GM10847 (cell line): Measurements from ENCODE around the gene APLN.

Experiments used
- POLR2A ChIP-seq: IDR thresholded peaks from 2 replicates; pipeline ENCODE4 v1.6.1; 2011; ENCODE audit not compliant: insufficient read length; ENCODE audit errors: extremely low read depth

Gene APLN

DNA sequence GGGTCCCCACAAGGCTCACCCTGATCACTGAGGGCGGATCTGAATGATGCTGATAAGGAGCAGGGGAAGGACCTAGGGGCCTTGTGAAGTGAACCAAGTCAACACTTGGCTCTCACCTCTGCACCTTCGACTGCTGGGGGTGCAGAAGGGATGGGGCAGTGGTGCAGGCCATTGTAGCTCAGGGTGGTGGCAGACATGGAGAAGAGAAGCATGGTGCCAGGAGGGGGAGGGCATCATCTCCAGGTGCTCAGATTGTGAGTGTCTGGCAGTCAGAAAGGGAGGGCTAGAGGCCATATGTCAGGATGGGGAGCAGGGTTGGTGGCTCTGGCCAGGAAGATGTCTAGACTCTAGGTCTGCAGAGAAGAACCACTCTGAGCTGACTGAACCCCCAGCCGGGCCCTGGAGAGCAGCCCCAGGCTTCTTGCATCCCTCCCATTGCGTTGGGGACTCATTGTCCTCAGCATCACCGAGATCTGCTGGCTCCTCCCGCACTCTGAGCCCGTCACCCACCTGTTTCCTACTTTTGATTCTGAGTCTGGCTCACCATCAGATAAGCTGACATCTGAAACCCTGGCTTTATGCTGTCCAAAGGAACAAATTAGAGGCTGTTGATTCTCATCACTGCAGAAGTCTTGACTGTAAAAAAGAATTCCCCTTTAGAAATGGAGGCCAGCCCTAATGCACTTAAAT lies 3.8 kb downstream of the APLN start:
- no peak for TF ChIP-seq POLR2A

DNA sequence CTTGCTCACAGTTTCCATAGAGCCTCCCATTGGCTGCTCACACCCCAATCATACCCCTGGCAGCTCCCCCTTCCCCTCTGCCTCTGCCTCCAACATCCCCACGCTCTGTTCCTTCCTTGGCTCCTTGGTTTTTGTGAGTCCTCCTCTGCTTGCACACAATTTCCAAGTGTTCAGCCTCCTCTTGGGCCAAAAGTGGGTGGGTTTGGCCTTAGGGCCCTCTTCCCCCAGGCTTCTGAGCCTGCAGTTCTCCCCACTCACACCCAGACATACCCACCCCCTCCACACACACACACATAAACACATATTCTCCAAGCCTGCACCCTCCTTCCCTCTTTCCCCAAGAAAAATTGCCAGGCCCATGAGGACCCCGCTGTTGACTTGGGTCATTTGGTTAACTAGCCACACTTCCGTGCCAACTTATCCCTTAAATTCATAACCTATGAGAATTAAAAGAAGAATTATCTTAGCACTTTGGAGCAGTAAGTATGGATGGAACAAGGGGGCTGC lies 4.5 kb downstream of the APLN start:
- no peak for TF ChIP-seq POLR2A

DNA sequence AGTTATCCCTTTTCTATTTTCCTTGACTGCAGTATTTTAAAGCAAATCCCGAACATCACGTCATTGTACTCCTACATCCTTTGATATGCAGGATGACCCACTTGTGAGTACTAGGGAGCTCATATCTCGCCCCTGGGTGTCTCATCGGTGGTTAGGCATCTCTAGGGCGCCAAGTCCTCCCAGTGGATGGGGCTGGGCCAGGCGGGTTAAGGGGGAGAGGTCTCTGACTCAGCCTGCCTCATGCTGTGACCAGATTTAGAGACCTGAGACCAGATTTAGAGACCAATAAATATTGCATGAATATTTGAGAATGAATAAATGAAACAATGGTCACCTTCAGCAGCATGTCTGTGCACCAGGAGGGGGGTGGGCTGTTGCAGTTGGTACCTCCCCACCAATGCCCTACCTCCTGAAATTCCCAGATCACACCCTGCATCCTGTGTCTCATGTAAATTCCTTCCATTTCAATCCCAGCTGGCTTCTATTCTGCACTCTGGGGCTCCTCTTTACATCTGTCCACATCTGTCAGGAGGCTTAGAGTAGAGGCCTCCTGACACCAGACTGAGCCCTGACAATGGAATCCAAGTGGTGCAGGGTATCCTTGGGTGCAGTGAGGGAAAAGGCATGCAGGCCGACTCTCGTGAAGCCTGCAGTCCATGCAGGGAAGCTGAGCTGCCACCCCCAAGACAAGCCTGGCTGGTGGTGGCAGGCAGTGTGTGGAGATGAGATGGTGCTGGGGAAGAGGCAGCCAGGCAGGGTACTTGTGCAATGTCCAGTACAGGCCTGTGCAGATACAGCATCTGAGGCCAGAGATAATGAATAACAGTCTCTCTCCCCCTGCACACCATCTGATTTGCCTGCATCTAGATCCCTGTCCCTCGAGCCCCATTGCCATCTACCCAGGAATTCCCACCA lies 5.2 kb downstream of the APLN start:
- TF ChIP-seq POLR2A: no peak

DNA sequence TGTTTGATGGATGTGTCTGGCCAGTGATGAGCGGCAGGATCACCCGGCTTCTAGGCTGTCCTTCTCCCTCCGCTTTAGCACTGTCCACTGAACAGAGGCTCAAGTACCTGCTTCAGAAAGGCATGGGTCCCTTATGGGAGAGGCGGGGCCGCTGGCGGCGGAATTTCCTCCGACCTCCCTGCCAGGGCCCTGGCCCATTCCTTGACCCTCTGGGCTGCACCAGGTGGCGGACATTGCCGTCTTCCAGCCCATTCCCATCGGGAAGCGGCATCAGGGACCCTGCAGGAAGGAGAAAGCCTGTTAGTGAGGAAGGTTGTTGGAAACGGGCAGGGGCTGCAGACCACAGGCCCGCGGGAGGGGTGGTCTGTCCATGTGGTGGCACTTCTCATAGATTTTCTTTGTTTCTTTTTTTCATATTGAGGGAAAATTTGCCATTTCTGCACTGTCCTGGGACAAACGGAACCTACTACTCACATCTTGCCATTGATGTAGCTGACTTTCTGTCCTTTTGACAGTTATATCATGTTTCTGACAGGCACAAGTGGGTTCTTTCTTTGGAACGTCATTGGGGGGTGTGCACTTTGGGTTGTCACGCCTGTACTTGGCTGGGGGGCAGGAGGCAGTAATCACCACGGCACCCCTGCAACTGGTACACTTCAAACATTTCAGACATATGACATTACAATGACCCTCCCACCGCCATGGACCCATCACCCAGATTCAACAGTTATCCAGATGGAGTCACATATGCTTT lies 6.1 kb downstream of the APLN start:
- TF ChIP-seq POLR2A: no peak

DNA sequence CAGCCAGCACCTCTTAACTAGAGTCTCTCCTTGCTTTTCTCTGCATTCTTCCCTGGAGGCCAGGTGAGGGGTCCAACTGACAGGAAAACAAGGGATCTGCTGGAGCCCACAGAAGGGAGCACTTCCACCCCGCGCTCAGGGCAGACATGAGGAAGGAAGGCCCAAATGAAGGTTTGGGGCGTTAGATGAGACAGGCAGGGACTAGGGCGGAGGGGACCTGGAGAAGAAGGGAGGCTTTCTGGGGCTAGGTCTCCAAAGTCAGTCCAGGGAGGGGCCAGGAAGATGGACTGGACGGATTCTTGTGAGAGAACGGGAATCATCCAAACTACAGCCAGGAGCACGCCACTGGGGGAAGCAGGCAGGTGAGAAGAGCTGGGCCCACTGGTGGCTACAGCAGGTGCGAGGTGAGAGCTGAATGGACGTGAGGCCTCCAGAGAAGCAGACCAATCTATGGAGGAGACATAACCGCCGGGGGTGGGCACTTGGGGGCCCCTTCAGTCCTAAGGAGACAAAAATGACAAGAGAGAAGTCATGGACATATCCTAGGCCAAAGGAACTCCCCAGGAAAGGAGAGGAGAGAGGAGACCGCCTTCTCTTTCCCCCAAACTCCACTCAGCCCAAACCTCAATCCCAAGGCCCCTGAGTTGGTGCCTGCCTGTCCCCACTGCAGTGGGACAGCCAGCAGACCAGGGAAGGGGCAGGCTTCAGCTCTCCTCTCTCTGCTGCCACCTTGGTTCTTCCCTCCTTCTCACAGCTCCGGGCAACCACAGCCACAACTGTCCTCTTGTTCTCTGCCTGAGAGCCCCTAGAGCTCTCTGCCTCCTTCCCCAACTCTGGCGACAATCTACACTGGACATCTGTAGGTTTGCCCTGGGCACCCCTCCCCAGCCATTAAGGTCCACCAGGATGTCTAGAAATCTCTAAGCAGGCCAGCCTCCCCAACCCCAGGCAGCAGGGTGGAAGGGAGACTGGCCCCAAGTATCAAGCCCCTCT lies 7.0 kb downstream of the APLN start:
- no peak for TF ChIP-seq POLR2A

DNA sequence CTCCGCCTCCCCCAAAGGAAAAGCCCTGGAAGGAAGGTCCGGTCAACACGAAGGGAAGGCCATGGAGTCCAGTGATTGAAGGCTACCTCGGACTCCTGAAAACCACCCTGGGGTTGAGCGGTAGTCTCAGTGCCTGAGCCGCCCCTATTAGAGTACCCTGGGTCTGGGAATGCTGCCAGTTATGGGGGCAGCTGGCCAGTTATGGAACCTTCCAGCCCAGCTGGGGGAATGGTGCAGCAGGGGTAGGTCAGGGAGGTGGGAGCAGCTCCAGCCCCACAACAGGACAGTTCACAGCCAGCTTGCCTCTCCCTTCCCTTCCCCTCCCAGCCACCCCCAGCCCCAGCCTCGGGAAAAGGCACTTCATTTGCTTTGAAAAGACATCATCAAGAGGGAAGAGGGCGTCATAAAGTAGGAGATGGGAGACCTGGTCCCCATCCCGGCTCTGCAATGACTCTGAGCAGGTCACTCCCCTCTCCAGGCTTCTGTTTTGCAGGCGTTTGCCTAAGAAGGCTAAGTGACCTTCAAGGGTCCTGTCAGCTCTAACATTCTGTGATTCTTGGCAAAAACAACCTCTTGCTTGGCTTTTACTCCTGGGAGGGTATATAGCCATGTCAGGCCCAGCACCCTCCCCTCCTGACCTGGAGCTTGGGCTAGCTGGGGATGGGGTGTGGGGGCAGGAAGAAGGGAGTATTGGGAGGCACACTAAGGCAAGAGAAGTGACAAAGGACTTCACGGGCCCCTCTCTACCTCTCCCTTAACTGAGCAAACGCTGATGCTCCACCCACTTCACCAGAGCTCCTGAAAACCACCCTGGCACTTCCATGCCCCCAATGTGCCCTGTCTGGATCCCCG lies 8.0 kb downstream of the APLN start:
- TF ChIP-seq POLR2A: no peak

DNA sequence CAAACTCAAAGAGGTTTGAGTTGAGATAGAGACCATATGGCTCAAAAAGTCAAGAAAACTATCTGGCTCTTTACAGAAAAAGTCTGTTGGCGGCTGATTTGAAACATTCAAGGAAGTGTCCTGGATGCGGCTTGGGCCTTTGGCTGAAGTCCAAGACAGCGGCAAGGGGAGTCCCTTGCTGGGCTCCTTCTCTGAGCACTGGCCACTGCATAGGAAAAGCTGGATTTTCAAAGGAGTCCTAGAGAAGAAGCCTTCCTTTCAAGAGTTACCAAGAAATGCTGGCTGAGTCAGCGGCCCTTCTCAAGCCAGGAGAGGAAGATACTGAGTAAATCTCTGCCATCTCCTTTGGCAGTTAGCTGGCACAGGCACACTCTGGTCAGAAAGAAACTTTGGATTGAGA lies 12.1 kb downstream of the APLN start:
- no peak for TF ChIP-seq POLR2A

DNA sequence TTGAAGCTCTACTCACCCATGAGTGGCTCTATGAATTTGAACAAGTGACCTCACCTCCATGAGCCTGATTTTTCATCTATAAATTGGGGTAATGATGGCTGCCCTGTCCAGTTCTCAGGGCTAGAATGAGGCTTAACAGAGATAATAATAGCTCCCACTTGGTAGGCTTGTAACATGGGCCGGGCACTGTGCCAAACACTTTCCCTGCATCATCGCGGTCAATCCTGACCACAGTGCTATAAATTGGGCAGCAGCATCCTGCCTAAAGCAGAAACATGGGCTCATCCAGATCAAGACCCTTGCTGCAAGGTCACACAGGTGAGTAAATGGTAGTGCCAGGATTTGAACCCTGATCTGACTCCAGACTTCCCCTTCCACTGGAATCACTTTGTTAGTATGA lies 12.8 kb downstream of the APLN start:
- TF ChIP-seq POLR2A: no peak

DNA sequence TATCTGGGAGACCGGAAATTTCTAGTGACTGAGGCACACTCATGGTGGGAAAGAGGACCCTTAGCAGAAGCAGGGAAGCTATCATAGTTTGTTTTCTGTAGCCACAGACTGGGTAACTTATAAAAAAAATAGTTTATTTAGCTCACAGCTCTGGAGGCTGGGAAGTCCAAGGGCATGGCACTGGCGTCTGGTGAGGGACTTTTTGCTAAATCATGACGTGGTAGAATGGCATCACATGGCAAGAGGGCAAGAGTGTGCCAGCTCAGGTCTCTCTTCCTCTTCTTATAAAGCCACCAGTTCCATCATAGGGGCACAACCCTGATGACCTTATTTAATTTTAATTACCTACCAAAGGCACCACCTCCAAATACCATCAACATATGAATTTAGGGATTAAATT lies 13.3 kb downstream of the APLN start:
- TF ChIP-seq POLR2A: no peak

DNA sequence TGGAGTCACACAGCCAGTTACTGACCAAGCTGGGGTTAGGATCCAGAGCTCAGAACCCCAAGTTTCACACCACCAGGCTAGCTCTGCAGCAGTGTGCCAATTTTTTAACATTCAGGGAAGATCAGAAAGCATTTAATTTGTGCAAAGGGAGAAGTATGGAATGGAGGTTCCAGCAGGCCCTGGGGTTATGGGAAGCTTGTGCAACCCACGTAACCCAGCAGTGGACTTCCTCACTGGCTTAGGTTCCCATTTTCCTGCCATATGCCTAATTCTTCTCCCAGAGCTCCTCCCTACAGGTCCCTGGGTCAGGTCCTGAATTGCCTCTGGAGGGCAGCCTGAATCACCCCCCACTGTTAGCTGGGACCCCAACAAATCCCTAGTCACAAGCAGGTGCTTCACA lies 14.0 kb downstream of the APLN start:
- TF ChIP-seq POLR2A: no peak

DNA sequence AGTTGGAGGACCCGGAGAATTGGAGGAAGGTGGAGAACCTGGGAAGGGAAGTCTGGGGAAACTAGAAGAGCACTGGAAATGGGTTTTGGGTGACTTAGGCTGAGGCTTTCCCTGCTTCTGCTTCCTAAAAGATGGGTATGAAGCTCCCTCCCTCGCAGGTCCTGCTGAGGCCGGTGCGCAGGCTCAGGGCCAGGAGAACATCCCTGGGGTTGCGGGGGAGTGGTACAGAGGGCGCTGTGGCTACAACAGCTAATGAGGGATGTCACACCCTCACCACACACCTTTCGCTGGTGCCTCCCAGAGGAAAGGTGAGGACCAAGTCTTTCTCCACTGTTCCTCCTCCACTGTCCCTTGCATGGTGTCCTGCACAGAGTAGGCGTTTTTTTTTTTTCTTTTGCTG lies 15.8 kb downstream of the APLN start:
- TF ChIP-seq POLR2A: no peak

DNA sequence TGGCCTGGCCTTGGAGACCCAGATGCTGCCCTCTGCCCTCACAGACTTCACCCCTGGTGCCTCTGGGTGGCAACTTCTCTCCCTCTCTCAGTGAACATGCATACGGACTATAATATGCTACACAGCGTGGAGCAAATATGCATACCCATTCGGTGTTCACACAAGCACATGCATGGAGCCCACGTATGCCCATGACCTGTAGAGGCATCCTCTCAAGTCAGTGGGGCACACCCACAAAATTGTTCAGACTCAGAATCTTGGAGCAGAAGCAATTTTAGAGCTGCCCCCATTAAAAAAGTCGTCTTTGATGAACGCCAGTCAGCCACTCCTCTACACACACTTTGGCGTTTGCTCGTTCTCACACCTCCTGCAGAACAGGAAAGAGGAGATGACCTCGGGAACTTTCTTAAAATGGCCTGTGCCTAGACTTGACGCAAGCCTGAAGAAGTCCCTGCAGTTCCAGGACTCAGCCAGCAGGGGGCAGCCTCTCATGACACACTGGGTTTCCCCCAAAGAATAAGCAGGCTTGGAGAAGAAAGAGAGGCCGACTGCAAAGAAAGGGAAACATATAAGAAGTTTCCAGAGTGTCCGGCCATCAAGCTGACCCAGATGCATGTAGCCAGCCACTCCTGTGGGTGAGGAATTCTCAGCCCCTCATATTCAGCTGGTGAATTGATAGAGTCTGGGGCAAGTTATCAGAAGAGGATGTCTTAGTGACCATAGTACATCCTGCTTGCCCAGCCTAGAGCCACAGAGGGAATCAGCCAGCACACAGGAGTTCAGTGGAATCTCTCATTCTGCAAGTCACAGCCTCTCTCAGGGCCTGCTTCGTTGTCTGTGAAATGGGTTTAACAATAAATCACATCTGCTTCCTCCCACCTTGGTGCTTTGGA lies 17.3 kb downstream of the APLN start:
- no peak for TF ChIP-seq POLR2A

DNA sequence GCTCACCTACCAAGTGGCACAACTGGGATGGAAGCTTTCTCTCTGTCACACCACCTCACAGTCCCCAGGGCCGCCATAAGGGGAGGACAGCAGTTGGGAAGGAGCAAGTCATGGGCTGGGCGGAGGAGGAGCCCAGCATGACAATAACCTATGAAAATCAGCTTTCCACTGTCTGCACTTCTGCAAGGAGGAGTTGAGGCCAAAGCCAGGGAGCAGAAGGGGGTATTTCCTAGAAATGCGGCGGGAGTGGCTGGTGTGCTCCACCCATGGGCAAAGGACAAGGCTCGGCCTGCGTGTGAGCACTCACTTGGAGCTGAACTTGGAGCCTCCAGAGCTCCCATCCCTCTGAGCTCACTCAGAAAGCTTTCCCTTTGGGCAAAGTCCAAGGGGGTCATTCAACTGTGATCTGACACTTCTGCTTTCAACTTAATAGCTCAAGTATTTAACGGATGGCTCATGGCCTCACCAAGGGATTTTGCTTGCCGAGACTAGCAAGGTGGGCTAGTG lies 18.5 kb downstream of the APLN start:
- no peak for TF ChIP-seq POLR2A

DNA sequence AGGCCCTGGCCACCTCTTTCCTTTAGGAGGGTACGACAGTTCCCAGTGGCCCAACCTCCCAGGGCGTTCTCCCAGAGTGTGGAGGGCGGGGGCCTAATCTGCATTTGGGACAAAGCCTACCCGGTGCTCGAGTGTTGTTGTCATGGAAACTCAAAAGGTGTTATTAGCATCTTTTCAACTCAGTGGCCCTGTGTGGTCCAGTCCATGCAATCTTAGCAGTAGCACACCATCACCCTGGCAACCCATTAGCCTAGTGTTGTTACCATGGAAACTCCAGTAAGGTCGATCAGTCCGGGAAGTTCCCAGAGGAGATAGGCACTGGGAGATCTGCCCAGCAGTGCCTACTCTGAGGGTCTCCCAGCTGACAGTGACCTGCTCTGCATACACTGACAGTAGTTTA lies 20.2 kb downstream of the APLN start:
- TF ChIP-seq POLR2A: no peak
